ENCODE results near the gene ZSCAN4.

The ZSCAN4 gene, protein sequence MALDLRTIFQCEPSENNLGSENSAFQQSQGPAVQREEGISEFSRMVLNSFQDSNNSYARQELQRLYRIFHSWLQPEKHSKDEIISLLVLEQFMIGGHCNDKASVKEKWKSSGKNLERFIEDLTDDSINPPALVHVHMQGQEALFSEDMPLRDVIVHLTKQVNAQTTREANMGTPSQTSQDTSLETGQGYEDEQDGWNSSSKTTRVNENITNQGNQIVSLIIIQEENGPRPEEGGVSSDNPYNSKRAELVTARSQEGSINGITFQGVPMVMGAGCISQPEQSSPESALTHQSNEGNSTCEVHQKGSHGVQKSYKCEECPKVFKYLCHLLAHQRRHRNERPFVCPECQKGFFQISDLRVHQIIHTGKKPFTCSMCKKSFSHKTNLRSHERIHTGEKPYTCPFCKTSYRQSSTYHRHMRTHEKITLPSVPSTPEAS

DNA sequence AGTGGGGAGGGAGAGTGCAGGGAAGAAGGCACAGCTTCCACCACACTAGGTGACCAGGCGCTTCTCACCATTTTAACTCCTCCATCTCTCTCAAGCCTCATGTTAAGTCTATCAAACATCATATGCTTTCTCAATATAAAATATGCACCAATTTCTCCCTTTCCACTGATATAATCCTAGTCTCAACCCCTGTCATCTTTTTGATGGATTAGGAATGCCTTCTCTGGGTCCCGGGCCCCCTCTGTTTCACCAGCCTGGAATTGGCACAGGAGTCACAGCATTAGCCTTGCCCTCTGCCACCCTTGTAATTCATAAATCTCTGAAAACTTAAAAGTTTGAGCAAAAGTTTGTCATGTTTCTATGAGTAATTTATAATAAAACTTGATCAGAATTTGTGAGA, at the start of gene ZSCAN4:
TSS of gene ZSCAN4 (plus strand) at position 301 of the 400 bp plus-strand sequence. CDS start 7,211 bp downstream, outside the sequence.
- no peak within 1 kb of the TSS for H3K4me3 ChIP-seq (ENCODE audit: low read depth in 1 of 5, low read length in 5 of 5)
- no peak within 1 kb of the TSS for H3K27ac ChIP-seq (ENCODE audit: low read depth, low read length)
- no peaks in the 10 kb centered on the region for H3K36me3 ChIP-seq (ENCODE audit: control insufficient read depth in 5 of 5, insufficient read depth in 5 of 5, low read length in 5 of 5)
- peaks cover 0 to 6% (median 0%) of the 10 kb centered on the region in 5 donors for H3K27me3 ChIP-seq (ENCODE audit: control insufficient read depth in 5 of 5, insufficient read depth in 4 of 5, low read length in 5 of 5)
- H3K9ac ChIP-seq (ENCODE audit: low read length in 5 of 5), result no peak within 1 kb of the TSS
- H3K4me1 ChIP-seq (ENCODE audit: control insufficient read depth in 5 of 5, insufficient read depth in 5 of 5, low read length in 5 of 5), result peaks cover 0 to 12% (median 10%) of the 10 kb centered on the region in 5 donors
- H3K9me3 ChIP-seq (ENCODE audit: control insufficient read depth in 5 of 5, low read length in 5 of 5), result peaks cover 0 to 3% (median 0%) of the 10 kb centered on the region in 5 donors

DNA sequence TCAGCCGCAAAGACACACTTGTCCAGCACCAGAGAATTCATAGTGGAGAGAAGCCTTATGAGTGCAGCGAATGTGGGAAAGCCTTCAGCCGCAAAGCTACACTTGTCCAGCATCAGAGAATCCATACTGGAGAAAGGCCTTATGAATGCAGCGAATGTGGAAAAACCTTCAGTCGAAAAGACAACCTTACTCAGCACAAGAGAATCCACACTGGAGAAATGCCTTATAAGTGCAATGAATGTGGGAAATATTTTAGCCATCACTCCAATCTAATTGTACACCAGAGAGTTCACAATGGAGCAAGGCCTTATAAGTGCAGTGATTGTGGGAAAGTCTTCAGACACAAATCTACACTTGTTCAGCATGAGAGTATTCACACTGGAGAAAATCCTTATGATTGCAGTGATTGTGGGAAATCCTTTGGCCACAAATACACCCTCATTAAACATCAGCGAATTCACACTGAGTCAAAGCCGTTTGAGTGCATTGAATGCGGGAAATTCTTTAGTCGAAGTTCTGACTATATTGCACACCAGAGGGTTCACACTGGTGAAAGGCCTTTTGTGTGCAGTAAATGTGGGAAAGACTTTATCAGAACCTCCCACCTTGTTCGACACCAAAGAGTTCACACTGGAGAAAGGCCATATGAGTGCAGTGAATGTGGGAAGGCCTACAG, 47.9 kb upstream of the ZSCAN4 start:
- Histone ChIP-seq H3K27me3 (ENCODE audit: control insufficient read depth in 5 of 5, insufficient read depth in 4 of 5, low read length in 5 of 5) (peaks cover 0 to 3% (median 0%) of the 10 kb centered on the region in 5 donors), H3K4me3 (ENCODE audit: low read depth in 1 of 5, low read length in 5 of 5) (peak overlapping the region; percentile 41 to 96 (median 88))

DNA sequence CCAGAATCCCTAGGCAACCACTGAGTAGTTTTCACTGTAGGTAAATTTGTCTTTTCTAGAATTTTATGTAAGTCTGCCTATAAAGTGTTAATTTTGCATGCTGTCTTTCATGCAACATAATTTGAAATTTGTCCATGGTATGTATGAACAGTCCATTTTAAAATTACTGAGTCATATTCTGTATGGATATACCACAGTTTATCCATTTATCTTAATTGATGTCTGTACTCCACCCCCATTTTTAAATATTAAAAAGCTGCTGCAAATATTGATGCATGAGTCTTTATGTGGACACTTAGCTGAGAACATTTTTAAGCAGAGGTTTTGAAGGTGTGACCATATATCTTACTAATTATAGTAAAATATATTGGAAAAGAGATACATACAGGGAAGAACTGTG, 45.6 kb upstream of the ZSCAN4 start:
- H3K4me1 ChIP-seq (ENCODE audit: control insufficient read depth in 5 of 5, insufficient read depth in 5 of 5, low read length in 5 of 5), result peaks cover 0 to 5% (median 0%) of the 10 kb centered on the region in 5 donors
- no peak overlapping the region for H3K9ac ChIP-seq (ENCODE audit: low read length in 5 of 5)
- peaks cover 74 to 95% (median 90%) of the 10 kb centered on the region in 5 donors for H3K9me3 ChIP-seq (ENCODE audit: control insufficient read depth in 5 of 5, low read length in 5 of 5)
- H3K4me3 ChIP-seq (ENCODE audit: low read depth in 1 of 5, low read length in 5 of 5), result peak overlapping the region in 3 of 5 donors; percentile 65 to 96 (median 88)
- peaks cover 40 to 57% (median 48%) of the 10 kb centered on the region in 5 donors for H3K36me3 ChIP-seq (ENCODE audit: control insufficient read depth in 5 of 5, insufficient read depth in 5 of 5, low read length in 5 of 5)
- H3K27me3 ChIP-seq (ENCODE audit: control insufficient read depth in 5 of 5, insufficient read depth in 4 of 5, low read length in 5 of 5), result peaks cover 0 to 3% (median 0%) of the 10 kb centered on the region in 5 donors
- H3K27ac ChIP-seq (ENCODE audit: low read depth, low read length), result no peak overlapping the region

More for the DNA sequence above, 47.9 kb upstream of the ZSCAN4 start:
- Histone ChIP-seq H3K9ac (ENCODE audit: low read length in 5 of 5) (peak overlapping the region in 1 of 5 donors; percentile 33), H3K36me3 (ENCODE audit: control insufficient read depth in 5 of 5, insufficient read depth in 5 of 5, low read length in 5 of 5) (peaks cover 44 to 78% (median 70%) of the 10 kb centered on the region in 5 donors), H3K4me1 (ENCODE audit: control insufficient read depth in 5 of 5, insufficient read depth in 5 of 5, low read length in 5 of 5) (peaks cover 0 to 5% (median 0%) of the 10 kb centered on the region in 5 donors), H3K27ac (ENCODE audit: low read depth, low read length) (no peak overlapping the region), H3K9me3 (ENCODE audit: control insufficient read depth in 5 of 5, low read length in 5 of 5) (peaks cover 91 to 100% (median 98%) of the 10 kb centered on the region in 5 donors)

DNA sequence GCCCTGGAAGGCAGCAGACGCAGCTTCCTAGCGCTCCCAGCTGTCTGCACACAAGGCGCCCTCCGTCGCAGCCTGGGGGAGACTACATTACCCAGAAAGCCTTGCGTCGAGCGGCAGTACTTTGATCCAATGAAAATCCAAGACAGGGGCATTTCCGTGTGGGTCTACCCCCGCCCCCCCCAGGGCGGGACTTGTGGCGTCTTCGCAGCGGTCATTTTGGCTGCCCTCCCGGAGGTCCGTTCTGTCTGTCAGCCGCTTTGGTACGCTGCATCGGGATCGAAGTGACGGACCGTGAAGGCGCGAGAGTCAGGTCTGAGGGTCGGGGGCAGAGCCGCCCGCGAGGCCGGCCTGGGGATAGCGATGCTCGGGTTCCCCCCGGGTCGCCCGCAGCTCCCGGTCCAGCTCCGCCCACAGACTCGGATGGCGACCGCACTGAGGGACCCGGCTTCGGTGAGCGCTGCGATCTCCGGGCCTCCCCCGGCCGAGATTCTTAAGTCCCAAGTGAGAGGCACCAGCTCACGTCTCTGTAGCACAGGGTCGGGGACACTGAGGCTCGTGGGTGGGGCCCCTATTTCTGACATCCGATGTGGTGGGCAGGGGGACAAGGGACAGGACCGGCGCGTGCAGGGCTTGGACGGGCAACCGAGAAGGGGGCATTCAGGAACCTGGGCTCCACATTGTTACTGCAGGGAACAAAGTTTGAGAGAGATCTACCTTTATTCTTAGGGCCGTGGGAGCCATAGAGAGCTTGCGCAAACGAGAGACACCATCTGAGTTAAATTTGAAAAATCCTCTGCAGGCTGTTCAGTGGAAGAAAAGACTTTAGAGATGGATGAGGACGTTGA, 35.5 kb upstream of the ZSCAN4 start, which contains the start of gene ZNF211:
TSS of gene ZNF211 (plus strand) at position 182 of the 845 bp plus-strand sequence. CDS start at position 361, 179 bp downstream.
- Histone ChIP-seq H3K9me3 (ENCODE audit: control insufficient read depth in 5 of 5, low read length in 5 of 5) (peaks cover 20 to 42% (median 28%) of the 10 kb centered on the region in 5 donors), H3K9ac (ENCODE audit: low read length in 5 of 5) (peak within 1 kb of the TSS; percentile 75 to 95 (median 87)), H3K27me3 (ENCODE audit: control insufficient read depth in 5 of 5, insufficient read depth in 4 of 5, low read length in 5 of 5) (no peaks in the 10 kb centered on the region), H3K4me3 (ENCODE audit: low read depth in 1 of 5, low read length in 5 of 5) (peak within 1 kb of the TSS; percentile 89 to 95 (median 93)), H3K4me1 (ENCODE audit: control insufficient read depth in 5 of 5, insufficient read depth in 5 of 5, low read length in 5 of 5) (peaks cover 0 to 18% (median 14%) of the 10 kb centered on the region in 5 donors), H3K36me3 (ENCODE audit: control insufficient read depth in 5 of 5, insufficient read depth in 5 of 5, low read length in 5 of 5) (peaks cover 22 to 35% (median 28%) of the 10 kb centered on the region in 5 donors), H3K27ac (ENCODE audit: low read depth, low read length) (no peak within 1 kb of the TSS)

DNA sequence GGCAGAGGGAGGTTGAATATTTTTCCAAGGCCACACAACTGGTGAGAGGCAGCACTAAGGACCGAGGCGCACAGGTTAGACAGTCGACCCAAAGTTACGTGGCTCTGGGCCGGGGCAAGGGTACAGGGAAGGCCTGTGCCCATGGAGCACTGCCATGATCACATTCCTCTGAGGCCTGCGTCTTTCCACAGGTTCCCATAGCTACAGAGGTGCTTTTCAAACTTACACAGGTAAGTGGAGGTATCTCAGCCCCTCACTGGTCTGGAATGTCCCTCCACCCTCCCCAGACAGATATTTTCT, 35.0 kb upstream of the ZSCAN4 start:
- H3K9me3 ChIP-seq (ENCODE audit: control insufficient read depth in 5 of 5, low read length in 5 of 5), result peaks cover 22 to 44% (median 28%) of the 10 kb centered on the region in 5 donors
- H3K9ac ChIP-seq (ENCODE audit: low read length in 5 of 5), result peak overlapping the region; percentile 75 to 95 (median 87)
- H3K36me3 ChIP-seq (ENCODE audit: control insufficient read depth in 5 of 5, insufficient read depth in 5 of 5, low read length in 5 of 5), result peaks cover 25 to 41% (median 31%) of the 10 kb centered on the region in 5 donors
- H3K4me1 ChIP-seq (ENCODE audit: control insufficient read depth in 5 of 5, insufficient read depth in 5 of 5, low read length in 5 of 5), result peaks cover 0 to 18% (median 14%) of the 10 kb centered on the region in 5 donors
- peak overlapping the region; percentile 89 to 95 (median 93) for H3K4me3 ChIP-seq (ENCODE audit: low read depth in 1 of 5, low read length in 5 of 5)
- H3K27me3 ChIP-seq (ENCODE audit: control insufficient read depth in 5 of 5, insufficient read depth in 4 of 5, low read length in 5 of 5), result no peaks in the 10 kb centered on the region
- H3K27ac ChIP-seq (ENCODE audit: low read depth, low read length), result no peak overlapping the region

DNA sequence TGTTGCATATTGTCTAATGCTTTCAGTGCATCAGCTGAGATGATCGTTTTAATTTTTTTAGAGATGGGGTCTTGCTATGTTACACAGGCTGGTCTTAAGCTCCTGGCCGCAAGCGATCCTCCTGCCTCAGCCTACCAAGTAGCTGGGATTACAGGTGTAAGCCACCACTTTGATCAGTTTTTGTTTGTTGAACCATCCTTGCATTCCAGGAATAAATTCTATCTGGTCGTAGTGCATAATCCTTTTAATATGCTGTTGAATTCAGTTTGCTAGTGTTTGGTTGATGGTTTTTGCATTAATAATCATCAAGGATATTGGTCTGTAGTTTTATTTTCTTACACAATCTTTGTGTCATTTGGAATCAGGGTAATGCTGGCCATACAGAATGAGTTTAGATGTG, 31.4 kb upstream of the ZSCAN4 start:
- Histone ChIP-seq H3K9ac (ENCODE audit: low read length in 5 of 5) (no peak overlapping the region), H3K4me3 (ENCODE audit: low read depth in 1 of 5, low read length in 5 of 5) (peak overlapping the region in 2 of 5 donors; percentile 8 to 26), H3K36me3 (ENCODE audit: control insufficient read depth in 5 of 5, insufficient read depth in 5 of 5, low read length in 5 of 5) (peaks cover 57 to 74% (median 60%) of the 10 kb centered on the region in 5 donors), H3K9me3 (ENCODE audit: control insufficient read depth in 5 of 5, low read length in 5 of 5) (peaks cover 45 to 71% (median 58%) of the 10 kb centered on the region in 5 donors), H3K27ac (ENCODE audit: low read depth, low read length) (no peak overlapping the region), H3K27me3 (ENCODE audit: control insufficient read depth in 5 of 5, insufficient read depth in 4 of 5, low read length in 5 of 5) (peaks cover 0 to 3% (median 0%) of the 10 kb centered on the region in 5 donors), H3K4me1 (ENCODE audit: control insufficient read depth in 5 of 5, insufficient read depth in 5 of 5, low read length in 5 of 5) (peaks cover 9 to 18% (median 14%) of the 10 kb centered on the region in 5 donors)

DNA sequence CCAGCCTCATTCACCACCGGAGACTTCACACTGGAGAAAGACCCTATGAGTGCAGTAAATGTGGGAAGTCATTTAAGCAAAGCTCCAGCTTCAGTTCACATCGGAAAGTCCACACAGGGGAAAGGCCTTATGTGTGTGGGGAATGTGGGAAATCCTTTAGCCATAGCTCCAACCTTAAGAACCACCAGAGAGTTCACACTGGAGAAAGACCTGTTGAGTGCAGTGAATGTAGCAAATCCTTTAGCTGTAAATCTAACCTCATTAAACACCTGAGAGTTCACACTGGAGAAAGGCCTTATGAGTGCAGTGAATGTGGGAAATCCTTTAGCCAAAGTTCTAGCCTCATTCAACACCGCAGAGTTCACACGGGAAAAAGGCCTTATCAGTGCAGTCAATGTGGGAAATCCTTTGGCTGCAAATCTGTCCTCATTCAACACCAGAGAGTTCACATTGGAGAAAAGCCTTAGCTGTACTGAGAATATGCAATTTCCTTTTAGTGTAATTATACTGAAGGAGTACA, 27.0 kb upstream of the ZSCAN4 start:
- peaks cover 39 to 53% (median 46%) of the 10 kb centered on the region in 5 donors for H3K36me3 ChIP-seq (ENCODE audit: control insufficient read depth in 5 of 5, insufficient read depth in 5 of 5, low read length in 5 of 5)
- H3K4me1 ChIP-seq (ENCODE audit: control insufficient read depth in 5 of 5, insufficient read depth in 5 of 5, low read length in 5 of 5), result peaks cover 0 to 9% (median 0%) of the 10 kb centered on the region in 5 donors
- H3K27me3 ChIP-seq (ENCODE audit: control insufficient read depth in 5 of 5, insufficient read depth in 4 of 5, low read length in 5 of 5), result peaks cover 0 to 3% (median 0%) of the 10 kb centered on the region in 5 donors
- H3K9ac ChIP-seq (ENCODE audit: low read length in 5 of 5), result peak overlapping the region in 1 of 5 donors; percentile 92
- H3K4me3 ChIP-seq (ENCODE audit: low read depth in 1 of 5, low read length in 5 of 5), result peak overlapping the region; percentile 1 to 35 (median 28)
- no peak overlapping the region for H3K27ac ChIP-seq (ENCODE audit: low read depth, low read length)
- peaks cover 42 to 69% (median 53%) of the 10 kb centered on the region in 5 donors for H3K9me3 ChIP-seq (ENCODE audit: control insufficient read depth in 5 of 5, low read length in 5 of 5)

DNA sequence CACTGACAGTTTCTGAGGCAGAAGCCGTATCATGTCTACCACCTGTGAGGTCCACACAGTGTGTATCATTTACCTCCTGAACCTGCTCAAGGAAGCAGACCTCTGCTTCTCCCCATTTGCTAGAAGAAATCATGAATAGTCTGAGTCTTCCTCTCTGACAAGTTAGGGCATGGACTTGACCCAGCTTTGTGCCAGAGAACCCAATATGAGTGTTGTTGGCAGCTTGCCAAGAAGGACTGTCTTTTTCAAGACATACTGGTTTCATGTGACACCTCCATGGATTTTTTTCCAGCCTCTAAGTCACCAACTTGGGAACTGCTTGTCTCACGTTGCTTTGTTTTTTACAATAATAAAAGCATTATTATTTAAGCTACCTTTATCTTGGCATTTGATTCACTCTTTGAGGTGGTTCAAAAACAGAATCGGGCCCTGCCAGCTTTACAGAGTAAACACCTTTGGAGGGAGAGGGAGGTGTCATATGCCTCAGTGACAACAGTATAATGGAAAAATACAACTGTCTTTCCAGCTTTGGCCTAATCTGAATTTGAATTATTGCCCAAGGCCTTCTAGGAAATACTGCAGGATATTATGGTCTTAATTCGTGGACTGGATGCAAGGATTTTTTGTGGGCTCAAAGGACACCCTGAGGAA, 26.2 kb upstream of the ZSCAN4 start:
- Histone ChIP-seq H3K4me3 (ENCODE audit: low read depth in 1 of 5, low read length in 5 of 5) (peak overlapping the region in 4 of 5 donors; percentile 10 to 43 (median 30)), H3K9ac (ENCODE audit: low read length in 5 of 5) (no peak overlapping the region), H3K9me3 (ENCODE audit: control insufficient read depth in 5 of 5, low read length in 5 of 5) (peaks cover 34 to 67% (median 46%) of the 10 kb centered on the region in 5 donors), H3K36me3 (ENCODE audit: control insufficient read depth in 5 of 5, insufficient read depth in 5 of 5, low read length in 5 of 5) (peaks cover 36 to 46% (median 40%) of the 10 kb centered on the region in 5 donors), H3K4me1 (ENCODE audit: control insufficient read depth in 5 of 5, insufficient read depth in 5 of 5, low read length in 5 of 5) (peaks cover 0 to 9% (median 0%) of the 10 kb centered on the region in 5 donors), H3K27ac (ENCODE audit: low read depth, low read length) (no peak overlapping the region), H3K27me3 (ENCODE audit: control insufficient read depth in 5 of 5, insufficient read depth in 4 of 5, low read length in 5 of 5) (peaks cover 0 to 3% (median 0%) of the 10 kb centered on the region in 5 donors)
